ENCODE measurements around the gene STX7.

The STX7 gene

GRCh38 chr6:132491881-132492280 lies 21.0 kb downstream of the STX7 start:
- peaks cover 9% of the 10 kb centered on the region for H3K9me3 Mint-ChIP-seq (ENCODE audit: low read depth)
- peaks cover 18% of the 10 kb centered on the region for H3K36me3 Mint-ChIP-seq
- no peaks in the 10 kb centered on the region for H3K27me3 Mint-ChIP-seq
- H3K4me3 Mint-ChIP-seq, result no peak overlapping the region
- peaks cover 35% of the 10 kb centered on the region for H3K4me1 Mint-ChIP-seq (ENCODE audit: low read depth)
- no peak overlapping the region for H3K27ac Mint-ChIP-seq

- H3K27ac Mint-ChIP-seq, result no peak overlapping the region
- H3K4me1 Mint-ChIP-seq (ENCODE audit: low read depth), result peaks cover 31% of the 10 kb centered on the region
- no peaks in the 10 kb centered on the region for H3K27me3 Mint-ChIP-seq
- peaks cover 9% of the 10 kb centered on the region for H3K9me3 Mint-ChIP-seq (ENCODE audit: low read depth)
- H3K36me3 Mint-ChIP-seq, result peaks cover 17% of the 10 kb centered on the region
- H3K4me3 Mint-ChIP-seq, result no peak overlapping the region
Observed at GRCh38 chr6:132491303-132491702, 21.6 kb downstream of the STX7 start.

DNA sequence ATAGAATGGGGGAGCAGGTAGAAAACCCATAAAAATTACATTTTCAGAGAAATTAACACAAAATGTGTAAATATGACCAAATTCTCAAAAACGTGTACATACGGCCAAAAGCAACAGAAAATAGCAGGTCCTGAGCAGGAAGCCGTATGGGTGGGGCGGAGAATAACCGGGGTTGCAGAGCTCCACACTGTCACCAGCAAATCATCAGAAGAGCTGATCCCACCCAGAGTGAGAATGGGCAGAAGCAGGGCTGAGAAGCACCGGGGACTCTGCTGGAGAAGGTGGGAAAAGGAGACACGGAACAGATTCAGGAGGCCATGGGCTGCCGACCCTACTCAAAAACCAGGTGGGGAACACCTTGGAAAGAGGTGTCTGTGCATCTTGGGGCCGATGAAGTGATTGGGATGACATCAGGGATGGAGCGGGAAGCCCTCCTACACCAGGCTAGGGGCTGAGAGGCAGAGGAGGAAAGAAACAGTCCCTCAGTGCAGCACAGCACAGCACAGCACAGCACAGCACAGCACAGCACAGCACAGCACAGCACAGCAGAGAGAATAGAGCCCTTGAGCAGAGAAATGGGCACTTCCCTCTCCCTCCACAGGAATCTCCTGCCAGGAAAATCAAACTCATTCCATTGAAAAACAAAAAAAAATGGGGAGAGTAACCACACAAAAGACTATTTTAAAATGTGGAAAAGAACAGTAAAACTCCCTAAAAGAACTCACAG lies 22.3 kb downstream of the STX7 start:
- H3K27ac Mint-ChIP-seq, result no peak overlapping the region
- H3K36me3 Mint-ChIP-seq, result peaks cover 17% of the 10 kb centered on the region
- H3K27me3 Mint-ChIP-seq, result no peaks in the 10 kb centered on the region
- H3K9me3 Mint-ChIP-seq (ENCODE audit: low read depth), result peaks cover 9% of the 10 kb centered on the region
- H3K4me3 Mint-ChIP-seq, result no peak overlapping the region
- peaks cover 27% of the 10 kb centered on the region for H3K4me1 Mint-ChIP-seq (ENCODE audit: low read depth)

GRCh38 chr6:132490024-132490423 lies 22.9 kb downstream of the STX7 start:
- Mint-ChIP-seq H3K9me3 (ENCODE audit: low read depth) (peaks cover 9% of the 10 kb centered on the region), H3K36me3 (peaks cover 16% of the 10 kb centered on the region), H3K27ac (no peak overlapping the region), H3K4me3 (no peak overlapping the region), H3K27me3 (no peaks in the 10 kb centered on the region), H3K4me1 (ENCODE audit: low read depth) (peaks cover 21% of the 10 kb centered on the region)

DNA sequence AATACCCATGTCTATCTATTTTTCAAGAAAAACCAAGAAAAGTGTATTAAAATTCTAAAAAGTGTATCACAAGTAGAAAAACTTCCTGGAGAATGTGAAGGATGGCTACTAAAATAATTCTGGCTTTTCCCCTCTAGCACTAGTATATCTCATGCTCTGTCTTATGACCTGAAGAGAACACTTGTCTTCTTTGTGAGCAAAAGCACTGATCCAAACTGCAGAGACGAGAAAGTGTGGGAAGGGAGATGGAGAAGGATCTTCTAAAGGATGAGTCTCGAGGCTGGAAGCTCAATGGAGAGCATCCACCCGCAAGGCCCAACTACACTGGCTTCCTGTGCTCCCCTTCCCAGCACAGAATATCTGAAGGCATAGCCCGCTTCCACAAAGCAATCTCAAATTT lies 23.5 kb downstream of the STX7 start:
- peaks cover 10% of the 10 kb centered on the region for H3K36me3 Mint-ChIP-seq
- H3K4me1 Mint-ChIP-seq (ENCODE audit: low read depth), result peaks cover 14% of the 10 kb centered on the region
- H3K27me3 Mint-ChIP-seq, result no peaks in the 10 kb centered on the region
- H3K27ac Mint-ChIP-seq, result no peak overlapping the region
- peaks cover 4% of the 10 kb centered on the region for H3K9me3 Mint-ChIP-seq (ENCODE audit: low read depth)
- H3K4me3 Mint-ChIP-seq, result no peak overlapping the region

GRCh38 chr6:132487762-132488161 lies 25.2 kb downstream of the STX7 start:
- Mint-ChIP-seq H3K36me3 (peaks cover 4% of the 10 kb centered on the region), H3K9me3 (ENCODE audit: low read depth) (no peaks in the 10 kb centered on the region), H3K4me1 (ENCODE audit: low read depth) (peaks cover 4% of the 10 kb centered on the region), H3K4me3 (no peak overlapping the region), H3K27me3 (no peaks in the 10 kb centered on the region), H3K27ac (no peak overlapping the region)

- H3K36me3 Mint-ChIP-seq, result peaks cover 6% of the 10 kb centered on the region
- peaks cover 8% of the 10 kb centered on the region for H3K4me1 Mint-ChIP-seq (ENCODE audit: low read depth)
- no peaks in the 10 kb centered on the region for H3K27me3 Mint-ChIP-seq
- H3K27ac Mint-ChIP-seq, result no peak overlapping the region
- no peaks in the 10 kb centered on the region for H3K9me3 Mint-ChIP-seq (ENCODE audit: low read depth)
- no peak overlapping the region for H3K4me3 Mint-ChIP-seq
Observed at GRCh38 chr6:132484680-132485018, 28.3 kb downstream of the STX7 start.

- Mint-ChIP-seq H3K9me3 (ENCODE audit: low read depth) (no peaks in the 10 kb centered on the region), H3K27me3 (no peaks in the 10 kb centered on the region), H3K4me3 (no peak overlapping the region), H3K4me1 (ENCODE audit: low read depth) (peaks cover 8% of the 10 kb centered on the region), H3K27ac (no peak overlapping the region), H3K36me3 (peaks cover 6% of the 10 kb centered on the region)
Observed at GRCh38 chr6:132483779-132484679, 28.9 kb downstream of the STX7 start.

DNA sequence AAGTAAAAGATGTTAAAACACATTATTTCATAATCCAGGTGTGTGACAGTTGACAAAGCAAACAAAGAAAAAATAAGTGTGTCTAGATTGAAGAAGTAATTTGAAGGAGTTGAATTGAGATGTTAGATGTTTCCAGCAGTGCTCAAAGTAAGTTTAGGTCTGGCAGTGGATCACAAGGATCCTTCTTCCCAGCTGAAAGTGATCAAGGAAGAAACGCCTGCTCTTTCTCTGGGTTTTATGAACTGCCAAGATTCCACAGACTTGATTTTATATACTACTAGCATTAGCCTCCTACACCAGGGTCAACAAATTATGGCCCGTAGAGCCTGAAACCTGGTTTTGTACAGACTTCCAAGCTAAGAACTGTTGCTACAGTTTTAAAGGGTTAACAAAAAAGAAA lies 30.3 kb downstream of the STX7 start:
- Mint-ChIP-seq H3K36me3 (peaks cover 6% of the 10 kb centered on the region), H3K27ac (no peak overlapping the region), H3K4me3 (no peak overlapping the region), H3K4me1 (ENCODE audit: low read depth) (peaks cover 8% of the 10 kb centered on the region), H3K9me3 (ENCODE audit: low read depth) (no peaks in the 10 kb centered on the region), H3K27me3 (no peaks in the 10 kb centered on the region)

DNA sequence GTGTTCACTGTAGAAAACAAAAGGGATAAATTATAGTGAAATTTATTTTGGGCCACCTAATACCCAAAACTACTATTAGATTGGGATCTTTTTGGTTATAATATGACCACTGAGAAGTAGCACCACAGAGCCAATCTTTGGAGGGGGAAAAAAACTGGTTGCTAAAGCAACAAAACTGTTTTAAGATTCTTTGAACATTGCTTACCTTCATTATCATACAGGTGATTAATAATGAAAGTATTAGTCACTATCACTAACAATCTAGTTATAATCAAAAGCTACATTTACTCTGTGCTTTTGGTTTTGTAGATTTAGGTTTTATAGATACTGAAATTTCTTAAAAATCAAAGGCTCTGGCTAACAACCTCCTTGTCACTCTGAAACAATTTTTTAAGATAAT lies 31.7 kb downstream of the STX7 start:
- H3K9me3 Mint-ChIP-seq (ENCODE audit: low read depth), result no peaks in the 10 kb centered on the region
- H3K4me3 Mint-ChIP-seq, result no peak overlapping the region
- H3K36me3 Mint-ChIP-seq, result peaks cover 3% of the 10 kb centered on the region
- no peaks in the 10 kb centered on the region for H3K27me3 Mint-ChIP-seq
- H3K4me1 Mint-ChIP-seq (ENCODE audit: low read depth), result peaks cover 8% of the 10 kb centered on the region
- no peak overlapping the region for H3K27ac Mint-ChIP-seq

DNA sequence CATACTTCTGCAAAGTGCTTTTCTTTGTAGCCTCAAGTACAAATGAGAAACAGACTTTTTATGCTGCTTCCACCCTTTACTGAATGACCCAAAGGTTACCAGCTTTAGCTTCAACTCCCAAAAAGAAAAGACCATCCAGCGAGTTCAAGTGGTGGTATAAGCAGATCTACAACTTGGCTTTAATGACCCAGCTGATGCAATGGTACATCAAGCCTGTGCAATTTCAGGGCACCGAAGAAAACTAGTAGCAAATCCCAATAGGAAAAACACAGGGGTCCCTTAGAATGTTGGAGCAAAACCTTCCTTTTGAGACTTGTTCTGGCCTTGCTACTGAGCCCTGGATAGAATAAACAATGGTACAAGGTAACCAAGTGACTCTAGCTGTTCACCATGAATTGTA lies 33.8 kb downstream of the STX7 start:
- Mint-ChIP-seq H3K27ac (no peak overlapping the region), H3K9me3 (ENCODE audit: low read depth) (no peaks in the 10 kb centered on the region), H3K4me1 (ENCODE audit: low read depth) (peaks cover 6% of the 10 kb centered on the region), H3K27me3 (no peaks in the 10 kb centered on the region), H3K36me3 (peaks cover 3% of the 10 kb centered on the region), H3K4me3 (no peak overlapping the region)

- Mint-ChIP-seq H3K36me3 (peaks cover 3% of the 10 kb centered on the region), H3K27ac (no peak overlapping the region), H3K9me3 (ENCODE audit: low read depth) (no peaks in the 10 kb centered on the region), H3K4me3 (no peak overlapping the region), H3K4me1 (ENCODE audit: low read depth) (peaks cover 4% of the 10 kb centered on the region), H3K27me3 (no peaks in the 10 kb centered on the region)
Observed at GRCh38 chr6:132478674-132479073, 34.2 kb downstream of the STX7 start.

- peaks cover 4% of the 10 kb centered on the region for H3K4me1 Mint-ChIP-seq (ENCODE audit: low read depth)
- H3K36me3 Mint-ChIP-seq, result peaks cover 3% of the 10 kb centered on the region
- H3K27ac Mint-ChIP-seq, result no peak overlapping the region
- no peak overlapping the region for H3K4me3 Mint-ChIP-seq
- H3K27me3 Mint-ChIP-seq, result no peaks in the 10 kb centered on the region
- no peaks in the 10 kb centered on the region for H3K9me3 Mint-ChIP-seq (ENCODE audit: low read depth)
Observed at GRCh38 chr6:132478266-132478665, 34.6 kb downstream of the STX7 start.

- Mint-ChIP-seq H3K27me3 (no peaks in the 10 kb centered on the region), H3K4me1 (ENCODE audit: low read depth) (peaks cover 3% of the 10 kb centered on the region), H3K9me3 (ENCODE audit: low read depth) (no peaks in the 10 kb centered on the region), H3K36me3 (peaks cover 4% of the 10 kb centered on the region), H3K4me3 (no peak overlapping the region), H3K27ac (no peak overlapping the region)
Observed at GRCh38 chr6:132476688-132477087, 36.2 kb downstream of the STX7 start.

- Mint-ChIP-seq H3K4me1 (ENCODE audit: low read depth) (no peaks in the 10 kb centered on the region), H3K36me3 (peaks cover 5% of the 10 kb centered on the region), H3K27me3 (no peaks in the 10 kb centered on the region), H3K9me3 (ENCODE audit: low read depth) (no peaks in the 10 kb centered on the region), H3K4me3 (no peak overlapping the region), H3K27ac (no peak overlapping the region)
Observed at GRCh38 chr6:132475925-132476324, 37.0 kb downstream of the STX7 start.
